GDM1 (cell line): ENCODE data around the gene GJD3.

Experiments
- DNase-seq: peaks from one replicate; lab custom pipeline; 2025; lab: John Stamatoyannopoulos, UW

Gene GJD3

DNA sequence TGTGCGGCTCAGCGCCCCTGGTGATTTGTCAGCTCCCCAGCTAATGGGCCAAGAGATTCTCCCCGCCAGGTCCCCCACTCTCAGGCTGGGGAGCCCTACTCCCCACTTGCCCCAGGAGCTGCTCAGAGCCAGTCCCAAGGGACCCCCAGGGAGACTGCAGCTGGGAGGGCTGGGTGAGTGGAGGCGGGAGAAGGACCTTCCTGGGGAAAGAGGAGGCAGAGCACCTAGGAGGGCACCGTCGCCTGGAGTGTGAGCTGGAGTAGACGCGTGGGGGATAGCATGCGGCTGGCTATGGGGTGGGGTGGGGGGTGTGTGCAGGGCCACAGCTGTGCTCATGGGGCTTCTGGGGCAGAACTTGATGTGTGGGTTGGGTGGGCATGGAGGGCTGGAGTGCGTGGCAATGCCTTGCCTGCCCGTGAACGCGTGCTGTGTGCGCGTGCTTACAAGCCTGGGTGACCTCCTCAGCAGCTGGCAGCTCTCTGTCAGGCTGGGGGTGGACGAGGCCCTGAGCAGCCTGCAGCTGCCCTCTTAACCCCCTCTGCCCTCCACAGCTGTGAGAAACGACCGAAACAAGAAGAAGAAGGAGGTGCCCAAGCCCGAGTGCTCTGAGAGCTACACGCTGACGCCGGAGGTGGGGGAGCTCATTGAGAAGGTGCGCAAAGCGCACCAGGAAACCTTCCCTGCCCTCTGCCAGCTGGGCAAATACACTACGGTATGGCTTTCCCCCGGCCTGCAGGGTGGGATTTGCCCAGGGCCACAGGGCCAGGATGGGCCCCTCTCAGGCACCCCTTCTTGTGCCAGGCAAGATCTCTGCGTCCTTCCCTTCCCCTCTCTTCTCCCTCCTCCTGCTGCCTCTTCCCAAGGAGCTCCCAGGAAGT lies 12.9 kb downstream of the GJD3 start:
- DNase-seq = no peak

DNA sequence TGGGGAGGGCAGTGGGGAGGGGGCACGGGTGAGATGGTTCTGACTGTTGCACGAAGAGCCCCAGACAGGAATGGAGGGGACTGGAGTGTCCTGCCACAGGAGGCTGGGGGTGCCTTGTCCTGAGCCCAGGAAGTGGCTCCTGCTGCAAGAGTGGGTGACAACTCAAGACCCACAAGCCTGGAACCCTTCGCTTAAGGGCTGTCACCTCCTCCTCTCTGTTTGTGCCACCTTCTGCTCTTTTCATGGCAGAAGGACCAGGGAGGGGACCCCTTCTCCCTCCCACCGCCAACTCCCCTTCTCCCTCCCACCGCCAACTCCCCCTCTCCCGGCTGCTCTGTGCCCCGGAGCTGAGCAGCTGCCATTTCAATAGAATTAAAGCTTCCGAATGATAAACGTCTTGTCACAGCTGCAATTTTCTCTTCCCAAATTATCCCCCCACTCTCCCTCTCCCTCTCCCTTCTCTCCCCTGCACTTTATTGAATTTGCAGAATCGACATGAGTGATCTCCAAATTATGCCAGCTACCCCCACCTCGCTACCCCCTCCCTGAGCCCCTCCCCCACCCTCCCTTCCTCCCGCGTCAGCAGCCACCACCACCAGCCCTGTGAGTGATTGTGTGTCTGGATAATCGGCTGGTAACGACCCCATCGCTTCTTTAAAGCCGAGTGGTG lies 13.7 kb downstream of the GJD3 start:
- DNase-seq = no peak

DNA sequence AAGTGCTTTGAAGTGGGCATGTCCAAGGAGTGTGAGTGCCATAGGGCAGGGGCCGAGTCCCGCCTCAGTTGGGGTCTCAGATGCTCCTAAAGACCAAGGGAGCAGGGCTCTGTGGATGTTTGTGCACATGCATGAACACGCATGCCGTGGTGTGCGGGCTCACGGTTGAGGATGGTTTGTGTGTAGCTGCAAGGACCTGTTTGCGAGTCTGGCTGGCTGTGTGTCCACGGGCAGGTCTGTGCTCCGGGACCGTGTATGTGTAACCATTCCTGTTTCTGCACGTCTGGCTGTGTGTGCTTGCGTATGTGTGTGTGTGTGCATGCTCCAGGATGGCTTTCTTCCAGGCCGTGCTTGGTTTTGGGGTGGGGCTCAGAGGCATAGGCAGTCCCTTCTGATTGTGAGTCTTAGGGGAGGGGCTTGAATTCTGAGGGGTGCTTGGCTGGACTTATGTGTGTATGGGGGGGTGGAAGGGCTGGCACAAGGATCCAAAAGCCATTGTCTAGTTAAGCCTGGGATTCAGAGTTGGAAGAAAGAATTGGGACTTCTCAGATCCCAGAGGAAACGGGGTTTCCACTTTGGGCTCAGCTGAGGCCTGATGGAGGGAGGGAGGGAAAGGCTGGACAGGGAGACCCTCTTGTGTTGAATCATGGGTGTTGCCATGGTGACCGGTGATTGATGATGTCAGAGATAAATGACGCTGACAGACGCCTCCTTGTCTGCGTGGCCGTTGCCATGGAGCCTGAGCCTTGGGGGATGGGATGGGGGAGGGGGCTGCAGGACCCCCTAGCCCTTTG lies 14.4 kb downstream of the GJD3 start:
- DNase-seq = no peak

DNA sequence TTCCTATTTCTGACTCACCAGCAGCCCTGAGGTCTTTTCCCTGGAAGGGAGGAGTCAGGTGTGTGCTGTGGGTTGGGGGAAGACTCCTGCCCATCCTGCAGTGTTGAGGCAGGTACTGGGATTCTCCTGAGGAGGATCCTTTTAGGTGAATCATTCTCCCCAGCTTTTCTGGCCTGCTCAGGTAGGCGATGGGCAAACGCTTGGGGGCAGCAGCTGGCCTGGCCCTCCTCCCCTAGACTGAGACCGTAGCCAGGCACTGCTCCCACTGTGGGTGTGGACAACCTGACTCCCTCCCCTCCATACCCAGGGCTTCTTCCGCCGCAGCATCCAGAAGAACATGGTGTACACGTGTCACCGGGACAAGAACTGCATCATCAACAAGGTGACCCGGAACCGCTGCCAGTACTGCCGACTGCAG lies 15.1 kb downstream of the GJD3 start:
- no peak for DNase-seq

- DNase-seq = no peak
Observed at GRCh38 chr17:40348562-40349476, 15.7 kb downstream of the GJD3 start.

GRCh38 chr17:40348136-40348504 lies 16.4 kb downstream of the GJD3 start:
- no peak for DNase-seq

DNA sequence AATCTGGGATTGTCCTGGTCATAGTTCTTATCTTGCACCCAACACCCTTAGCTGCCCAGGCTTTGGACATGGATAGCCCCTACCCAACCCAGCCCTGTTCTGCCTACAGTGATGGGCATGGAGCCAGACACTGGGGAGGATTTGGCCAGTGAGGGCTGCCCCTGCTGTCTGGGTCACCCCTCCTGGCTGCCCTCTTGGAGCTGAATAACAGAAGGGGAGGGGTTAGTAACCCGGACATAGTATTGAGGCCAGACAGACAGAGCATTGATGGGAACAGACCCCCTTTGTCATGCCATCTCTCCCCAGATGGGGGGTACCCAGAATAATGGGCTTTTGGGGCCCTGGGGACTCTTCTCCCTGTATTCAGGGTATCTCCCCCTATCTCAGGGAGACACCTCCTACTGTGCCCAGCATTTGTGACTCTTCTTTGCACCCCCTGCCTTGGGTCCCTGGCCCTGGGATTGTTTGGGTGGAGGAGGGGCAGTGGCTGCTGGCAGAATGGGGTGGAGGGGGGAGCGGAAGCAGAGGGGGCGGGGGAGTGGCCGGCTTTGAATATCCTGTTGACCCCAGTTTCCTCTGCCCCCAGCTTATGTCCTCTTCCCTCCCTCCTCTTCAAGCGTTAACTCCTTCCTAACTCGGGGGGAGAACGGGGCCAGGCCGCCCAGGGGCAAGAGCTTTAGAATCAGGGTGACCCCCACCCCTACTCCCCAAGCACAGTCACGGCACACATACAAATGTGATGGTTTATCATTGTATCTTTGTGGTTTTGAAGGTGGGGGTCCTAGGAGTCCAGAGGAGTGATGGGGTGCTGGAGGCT lies 17.0 kb downstream of the GJD3 start:
- no peak for DNase-seq

DNA sequence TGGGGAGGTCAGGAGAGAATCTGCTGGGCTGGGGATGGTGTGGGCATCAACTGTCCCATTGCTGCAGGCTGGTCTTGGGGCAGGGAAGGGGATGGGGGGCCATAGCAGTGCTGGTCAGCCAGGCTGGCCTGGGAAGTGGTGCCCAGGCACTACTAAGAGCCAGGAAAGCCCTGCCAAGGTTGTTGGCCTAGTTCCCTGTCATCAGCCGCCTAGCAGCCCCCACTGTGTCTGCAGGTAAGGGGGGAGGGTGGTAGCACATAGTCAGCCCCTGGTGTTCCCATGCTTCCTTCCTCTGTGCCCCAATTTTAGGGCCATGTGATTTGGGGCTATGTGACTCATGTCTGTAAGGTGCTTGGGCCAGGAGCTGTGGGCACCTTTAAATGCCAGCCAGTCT lies 17.8 kb downstream of the GJD3 start:
- no peak for DNase-seq

GRCh38 chr17:40345994-40346764 lies 18.4 kb downstream of the GJD3 start:
- no peak for DNase-seq

GRCh38 chr17:40345161-40345993 lies 19.2 kb downstream of the GJD3 start:
- no peak for DNase-seq

DNA sequence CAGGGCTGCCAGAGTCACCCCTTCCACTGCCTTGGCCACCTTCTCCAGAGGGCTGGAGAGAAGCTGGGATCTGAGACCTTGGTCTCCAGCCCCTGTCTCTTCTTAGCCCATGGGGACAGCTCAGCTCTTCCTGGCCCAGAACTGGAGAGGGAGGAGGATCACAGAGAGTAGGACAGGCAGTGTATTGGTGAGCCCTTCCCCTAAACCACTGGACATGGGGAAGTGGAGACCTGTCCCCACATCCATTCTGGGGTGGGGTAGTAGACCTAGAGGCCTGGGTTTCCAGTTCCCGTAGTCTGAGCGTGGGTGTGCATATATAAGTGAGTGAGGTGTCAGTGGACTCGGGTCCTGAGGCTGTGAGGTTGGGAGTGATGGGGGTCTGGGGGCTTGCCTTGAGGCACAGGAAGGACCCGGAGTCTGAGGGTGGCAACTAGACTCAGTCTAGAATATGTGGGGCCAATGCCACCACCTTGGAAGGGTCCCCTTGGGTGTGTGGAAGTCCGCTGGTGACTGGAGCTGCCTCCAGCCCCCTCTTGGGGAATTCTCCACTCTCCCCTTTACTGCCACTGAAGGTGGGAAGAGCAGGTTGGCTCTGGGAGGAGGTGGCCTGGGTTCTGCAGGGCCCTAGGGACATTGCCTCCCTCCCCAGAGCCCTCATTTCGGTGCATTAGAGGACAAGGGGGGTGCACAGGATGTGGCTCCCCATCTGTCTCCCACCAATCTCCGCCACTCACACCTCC lies 19.9 kb downstream of the GJD3 start:
- no peak for DNase-seq

DNA sequence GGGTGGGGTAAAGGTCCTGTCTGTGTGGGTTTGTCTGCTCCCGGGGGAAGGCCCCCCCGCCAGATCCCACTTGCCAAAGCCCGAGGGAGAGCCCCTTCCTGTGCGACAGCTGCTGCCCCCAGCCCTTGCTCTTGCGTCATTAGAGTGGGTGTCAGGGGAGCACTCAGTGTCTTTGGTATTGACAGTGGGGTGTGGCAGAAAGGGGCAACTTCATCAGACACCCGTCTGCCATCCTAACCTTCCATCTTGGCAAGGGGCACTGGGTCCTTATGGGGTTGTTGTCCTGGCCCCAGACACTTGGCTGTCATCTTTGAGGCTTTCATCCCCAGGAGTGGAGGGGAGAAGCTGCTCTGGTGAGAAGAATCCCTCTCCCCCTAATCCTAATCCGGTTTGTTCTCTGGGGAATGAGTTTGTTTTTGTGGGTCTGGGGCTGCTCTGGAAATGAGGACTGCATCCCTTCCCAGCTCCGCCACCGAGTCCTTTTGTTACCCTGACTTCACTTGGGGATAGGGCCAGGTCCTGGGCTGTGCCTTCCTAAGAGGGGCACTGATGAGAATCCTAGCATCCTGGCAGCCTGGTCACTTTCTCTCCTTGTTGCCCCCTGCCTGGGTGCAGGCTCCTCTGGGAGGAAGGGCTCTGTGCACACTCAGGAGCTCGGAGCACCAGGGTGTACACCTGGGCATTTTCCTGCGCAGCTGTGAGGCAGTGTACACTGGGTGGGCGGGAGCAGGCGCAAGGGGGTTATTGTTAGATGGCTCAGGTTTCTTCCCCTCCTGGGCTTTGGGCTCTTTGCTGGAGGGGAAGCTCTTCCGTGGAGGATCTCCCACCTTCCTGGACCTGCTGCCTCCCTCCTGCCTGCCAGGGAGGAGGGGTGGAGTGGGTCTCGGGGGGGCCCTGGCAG lies 21.1 kb downstream of the GJD3 start:
- no peak for DNase-seq

- no peak for DNase-seq
Observed at GRCh38 chr17:40342504-40343218, 21.9 kb downstream of the GJD3 start.

GRCh38 chr17:40341808-40342503 lies 22.6 kb downstream of the GJD3 start:
- DNase-seq = no peak

DNA sequence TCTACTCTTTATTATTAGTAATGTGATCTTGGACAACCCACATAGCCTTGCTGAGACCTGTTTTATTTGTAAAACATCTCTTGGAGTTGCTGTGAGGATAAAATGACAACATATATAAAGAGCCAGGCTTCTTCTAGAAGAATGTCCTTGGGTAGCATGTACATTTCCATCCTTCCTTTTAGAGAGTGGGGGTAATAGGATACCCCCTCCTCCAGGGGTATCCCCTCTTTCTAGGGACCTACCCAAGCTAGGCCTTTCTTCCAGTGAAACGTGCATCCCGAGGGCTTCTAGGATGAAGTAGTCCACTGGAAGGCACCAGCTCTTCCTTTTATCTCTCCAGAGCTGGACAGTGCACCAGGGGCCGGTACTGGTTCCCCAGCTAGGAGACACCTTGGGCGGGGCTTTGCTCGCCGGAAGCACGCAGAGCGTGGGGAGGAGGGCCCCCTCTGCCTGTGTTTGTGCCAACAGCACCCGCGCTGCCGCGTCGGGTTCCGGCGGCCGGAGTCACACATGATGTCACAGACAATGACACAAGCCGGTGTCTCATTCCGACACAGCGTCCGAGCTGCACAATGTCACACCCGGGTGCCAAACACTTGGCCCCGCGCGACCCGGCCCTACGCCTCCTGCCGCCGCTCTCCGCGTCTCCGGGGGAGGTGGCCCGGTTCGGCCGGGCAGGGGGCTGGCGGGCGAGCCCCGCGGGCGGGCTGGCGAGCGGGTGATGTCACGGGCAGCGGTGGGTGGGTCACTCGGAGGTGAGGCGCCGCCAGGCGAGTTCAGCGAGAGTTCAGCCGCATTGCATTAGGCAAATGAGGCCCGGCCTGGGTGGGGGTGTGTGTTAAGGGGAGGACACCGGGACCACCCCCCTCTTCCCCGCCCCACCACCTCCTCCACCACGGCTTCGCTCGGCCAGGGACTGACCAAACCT lies 23.4 kb downstream of the GJD3 start:
- no peak for DNase-seq
